ENCODE data around the gene WDR43.

The WDR43 gene

GRCh38 chr2:28993206-28993960 lies 98.9 kb downstream of the WDR43 start:
- no peak for DNase-seq (ENCODE audit: low read depth)

- no peak for DNase-seq (ENCODE audit: low read depth)
Observed at GRCh38 chr2:28994074-28994473, 99.6 kb downstream of the WDR43 start.

- DNase-seq (ENCODE audit: low read depth): no peak
Observed at GRCh38 chr2:28994679-28995078, 100.2 kb downstream of the WDR43 start.

GRCh38 chr2:28995765-28996750 lies 101.6 kb downstream of the WDR43 start:
- DNase-seq (ENCODE audit: low read depth): no peak

- DNase-seq (ENCODE audit: low read depth): no peak
Observed at GRCh38 chr2:28997237-28997846, 102.9 kb downstream of the WDR43 start.

Data from stimulated activated CD8-positive, alpha-beta memory T cell treated with anti-CD3 and anti-CD28 coated beads, Interleukin-12 subunit alpha, Interleukin-12 subunit beta, amount 100 ng/mL, for 4 hours (primary cell).